ENCODE results near the gene KRTAP9-4.
"Not testable (repeated sequence)": the region's sequence is repeated elsewhere in the genome, so short reads cannot be mapped to it uniquely, and the experiment has no call there.

KRTAP9-4 gene

DNA sequence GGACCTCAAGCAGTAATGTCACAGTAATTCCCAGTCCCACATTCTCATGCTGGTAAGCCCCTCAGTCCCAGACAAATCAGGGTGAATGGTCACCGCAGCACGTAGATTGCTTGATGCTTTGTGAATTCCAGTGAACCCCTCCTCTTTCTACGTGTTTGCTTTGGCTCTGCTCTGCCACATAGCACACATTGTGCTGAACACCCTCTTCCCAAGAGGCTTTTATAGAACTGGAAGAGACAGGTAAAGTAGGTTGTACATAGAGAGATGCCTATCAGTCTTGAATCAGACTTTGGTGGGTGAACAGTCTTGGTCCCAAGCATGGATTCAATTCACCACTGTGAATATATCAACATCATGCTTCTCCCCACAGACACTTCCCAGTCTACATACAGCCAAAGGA is 15.1 kb downstream of the KRTAP9-4 start:
- DNase-seq (ENCODE audit: low spot score): no peak
- no peak for FAIRE-seq

DNA sequence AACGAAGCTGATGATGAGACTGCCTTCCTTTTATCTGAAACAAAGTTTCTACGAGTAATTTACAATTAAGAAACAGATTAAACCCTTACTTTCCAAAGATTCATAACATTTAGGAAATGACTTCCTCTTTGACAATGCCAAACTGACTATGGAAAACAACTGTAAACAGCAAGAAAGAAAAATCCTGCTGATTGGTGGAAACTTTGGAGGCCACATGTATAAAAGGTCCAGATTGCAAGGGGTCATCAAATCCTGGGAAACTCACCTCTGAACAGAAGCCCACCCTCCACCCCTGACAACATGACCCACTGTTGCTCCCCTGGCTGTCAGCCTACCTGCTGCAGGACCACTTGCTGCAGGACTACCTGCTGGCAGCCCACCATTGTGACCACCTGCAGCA is 15.6 kb downstream of the KRTAP9-4 start, which contains the start of gene KRTAP9-6:
TSS of gene KRTAP9-6 (plus strand) at position 301 of the 400 bp plus-strand sequence. CDS start at position 301, 0 bp downstream.
- DNase-seq (ENCODE audit: low spot score): no peak
- no peak for FAIRE-seq

DNA sequence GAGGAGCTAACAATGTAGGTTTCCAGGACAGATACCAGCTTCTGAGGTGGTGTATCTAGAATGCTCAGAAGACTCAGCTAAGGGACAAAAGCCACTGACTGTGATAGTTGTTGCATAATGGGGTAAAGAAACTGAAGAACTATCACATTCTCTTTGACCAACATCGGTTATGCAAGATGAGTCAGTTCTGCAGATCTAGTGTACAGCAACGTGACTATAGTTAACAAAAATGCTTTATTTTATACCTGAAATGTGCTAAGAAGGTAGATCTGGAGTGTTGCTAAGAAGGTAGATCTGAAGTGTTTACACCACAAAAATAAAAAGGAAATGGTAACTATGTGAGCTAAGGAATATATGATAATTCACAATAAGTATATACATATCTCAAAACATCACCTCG is 18.2 kb downstream of the KRTAP9-4 start:
- FAIRE-seq (no peak), DNase-seq (ENCODE audit: low spot score) (no peak)

DNA sequence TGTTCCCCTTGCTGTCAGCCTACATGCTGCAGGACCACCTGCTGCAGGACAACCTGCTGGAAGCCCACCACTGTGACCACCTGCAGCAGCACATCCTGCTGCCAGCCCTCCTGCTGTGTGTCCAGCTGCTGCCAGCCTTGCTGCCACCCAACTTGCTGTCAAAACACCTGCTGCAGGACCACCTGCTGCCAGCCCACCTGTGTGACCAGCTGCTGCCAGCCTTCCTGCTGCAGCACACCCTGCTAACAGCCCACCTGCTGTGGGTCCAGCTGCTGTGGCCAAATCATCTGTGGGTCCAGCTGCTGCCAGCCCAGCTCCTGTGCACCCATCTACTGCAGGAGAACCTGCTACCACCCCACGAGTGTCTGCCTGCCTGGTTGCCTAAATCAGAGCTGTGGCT is 21.8 kb downstream of the KRTAP9-4 start:
- not testable (repeated sequence) for DNase-seq (ENCODE audit: low spot score); FAIRE-seq

DNA sequence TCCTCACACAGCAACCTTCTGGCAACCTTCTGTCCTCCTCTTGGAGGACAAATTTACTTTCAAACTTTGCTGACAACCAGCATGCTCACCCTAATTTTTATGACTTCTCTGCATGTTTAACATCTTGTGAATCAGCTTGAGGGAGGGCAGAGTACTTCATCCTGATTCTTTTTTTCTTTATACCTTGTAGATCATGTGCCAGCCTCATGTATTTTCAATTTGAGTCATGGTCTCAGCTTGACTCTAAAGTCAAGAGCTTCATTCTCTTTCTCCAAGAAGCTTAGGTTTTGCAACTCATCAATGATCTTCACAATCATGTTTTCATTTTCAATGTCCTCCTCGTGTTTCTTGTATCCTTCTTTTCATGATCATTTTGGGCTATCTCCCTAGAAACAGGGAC is 22.4 kb downstream of the KRTAP9-4 start:
- DNase-seq (ENCODE audit: low spot score): no peak
- no peak for FAIRE-seq

DNA sequence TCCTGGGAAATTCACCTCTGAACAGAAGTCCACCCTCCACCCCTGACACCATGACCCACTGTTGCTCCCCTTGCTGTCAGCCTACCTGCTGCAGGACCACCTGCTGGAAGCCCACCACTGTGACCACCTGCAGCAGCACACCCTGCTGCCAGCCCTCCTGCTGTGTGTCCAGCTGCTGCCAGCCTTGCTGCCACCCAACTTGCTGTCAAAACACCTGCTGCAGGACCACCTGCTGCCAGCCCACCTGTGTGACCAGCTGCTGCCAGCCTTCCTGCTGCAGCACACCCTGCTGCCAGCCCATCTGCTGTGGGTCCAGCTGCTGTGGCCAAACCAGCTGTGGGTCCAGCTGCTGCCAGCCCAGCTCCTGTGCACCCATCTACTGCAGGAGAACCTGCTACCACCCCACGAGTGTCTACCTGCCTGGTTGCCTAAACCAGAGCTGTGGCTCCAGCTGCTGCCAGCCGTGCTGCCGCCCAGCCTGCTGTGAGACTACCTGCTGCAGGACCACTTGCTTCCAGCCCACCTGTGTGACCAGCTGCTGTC is 26.2 kb downstream of the KRTAP9-4 start, which contains the start of gene KRTAP9-7:
TSS of gene KRTAP9-7 (plus strand) at position 51 of the 543 bp plus-strand sequence. CDS start at position 51, 0 bp downstream.
- not testable (repeated sequence) for DNase-seq (ENCODE audit: low spot score); FAIRE-seq

DNA sequence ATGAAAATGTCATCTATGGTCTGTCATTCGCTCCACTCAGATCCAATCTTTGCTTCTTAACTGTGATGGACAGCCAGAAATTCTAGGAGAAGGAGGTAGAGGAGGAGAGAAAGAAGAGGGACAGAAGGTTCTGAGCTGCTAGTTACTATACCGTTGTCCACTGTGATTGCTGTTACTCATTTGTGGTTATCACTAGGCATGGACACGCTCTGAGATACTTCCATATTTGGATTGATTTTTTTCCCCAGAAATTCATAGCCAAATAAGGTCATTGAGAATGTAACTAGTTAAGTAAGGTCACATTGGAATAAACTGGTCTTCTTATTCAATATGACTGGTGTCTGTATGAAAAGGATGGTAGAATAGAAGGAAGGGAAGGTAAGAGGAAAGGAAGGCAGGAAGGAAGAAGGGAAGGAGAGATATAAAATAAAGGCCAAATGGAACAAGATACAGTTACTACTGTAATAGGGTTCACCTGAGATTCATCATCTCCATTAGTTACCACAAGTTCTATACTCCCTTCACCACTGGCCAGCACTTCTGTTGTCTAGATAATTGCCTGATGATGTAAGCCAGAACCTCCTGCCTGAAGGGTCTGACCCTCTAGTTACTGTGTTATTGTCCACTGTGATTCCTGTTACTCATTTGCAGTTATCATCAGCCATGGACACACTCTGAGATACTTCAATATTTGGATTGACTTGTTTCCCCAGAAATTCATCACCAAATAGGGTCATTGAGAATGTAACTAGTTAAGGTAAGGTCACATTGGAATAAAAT is 28.9 kb downstream of the KRTAP9-4 start:
- DNase-seq (ENCODE audit: low spot score): no peak
- no peak for FAIRE-seq

DNA sequence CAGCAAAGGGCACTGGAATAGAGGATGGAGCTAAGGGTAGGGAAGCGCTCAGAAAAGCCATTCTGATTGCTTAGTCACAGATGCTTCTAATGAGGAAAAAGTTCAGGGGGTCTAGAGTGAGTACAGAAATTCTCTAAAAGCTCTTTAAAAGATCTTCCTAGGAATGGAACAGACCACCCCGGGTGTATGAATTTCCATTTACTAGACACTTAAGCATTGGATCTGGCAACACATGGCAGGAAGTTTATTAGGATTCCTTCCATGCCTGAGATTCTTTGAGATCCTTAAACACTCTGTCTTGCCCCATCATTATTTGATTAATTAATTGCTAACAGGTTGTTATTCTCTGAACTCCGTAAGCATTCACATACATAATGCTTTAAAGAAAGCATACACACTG is 34.6 kb downstream of the KRTAP9-4 start:
- peak; percentile 8 for DNase-seq (ENCODE audit: low spot score)
- FAIRE-seq: no peak

DNA sequence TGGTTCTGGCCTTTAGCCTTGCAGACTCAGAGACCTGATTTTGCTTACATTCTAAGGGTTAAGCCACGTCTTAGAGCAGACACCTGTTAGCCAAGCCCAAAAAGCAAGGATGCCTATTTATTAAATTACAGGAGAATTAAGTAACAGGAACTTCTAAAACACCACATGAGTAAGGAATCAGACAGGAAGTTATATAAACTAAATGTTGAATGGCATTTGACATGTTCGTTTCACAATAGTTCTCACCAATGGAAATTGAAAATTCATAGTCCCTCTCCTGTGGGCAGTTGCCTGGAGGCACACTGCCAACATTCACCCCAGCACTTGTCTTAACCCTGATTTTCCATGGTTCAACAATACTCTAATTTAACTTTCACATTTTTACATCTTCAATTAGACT is 35.1 kb downstream of the KRTAP9-4 start:
- DNase-seq (ENCODE audit: low spot score): peak; percentile 6
- peak; percentile 9 for FAIRE-seq

DNA sequence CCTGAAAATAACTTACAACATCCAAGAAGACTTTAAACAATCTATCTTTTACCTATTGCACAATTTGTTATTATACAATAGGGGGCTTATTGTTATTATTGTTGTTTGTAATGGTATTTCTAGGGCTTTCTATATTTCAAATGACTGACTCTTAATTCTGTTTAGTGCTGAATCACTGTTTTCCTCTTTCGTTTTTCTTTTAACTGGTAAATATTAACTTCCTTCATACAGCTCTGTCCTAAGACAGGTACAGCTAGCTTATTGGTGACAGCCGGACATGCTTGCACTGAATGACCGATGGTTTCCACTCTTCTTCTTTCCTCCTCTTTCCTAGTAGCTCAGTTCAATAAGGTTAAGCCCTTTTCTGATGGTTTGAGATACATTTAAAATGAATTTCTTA is 37.6 kb downstream of the KRTAP9-4 start:
- no peak for FAIRE-seq
- no peak for DNase-seq (ENCODE audit: low spot score)

DNA sequence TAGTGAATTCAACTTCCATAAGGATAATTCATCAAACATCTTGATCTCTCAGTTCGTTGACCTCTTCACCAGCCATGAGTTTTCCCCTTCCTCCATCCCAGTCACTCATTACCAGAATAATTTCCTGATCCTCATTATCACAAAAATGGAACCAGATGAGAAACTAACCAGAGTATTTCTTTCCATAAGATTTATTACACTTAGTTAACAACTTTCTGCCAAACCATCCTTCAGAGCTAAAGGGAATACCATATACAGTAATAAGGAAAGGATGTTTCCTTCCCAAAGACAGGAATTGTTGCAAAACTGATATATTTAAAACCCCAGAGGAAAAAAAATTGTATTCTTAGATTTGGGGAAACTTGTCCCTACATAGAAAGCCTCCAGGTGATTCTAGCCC is 44.5 kb downstream of the KRTAP9-4 start:
- no peak for DNase-seq (ENCODE audit: low spot score)
- FAIRE-seq: no peak

DNA sequence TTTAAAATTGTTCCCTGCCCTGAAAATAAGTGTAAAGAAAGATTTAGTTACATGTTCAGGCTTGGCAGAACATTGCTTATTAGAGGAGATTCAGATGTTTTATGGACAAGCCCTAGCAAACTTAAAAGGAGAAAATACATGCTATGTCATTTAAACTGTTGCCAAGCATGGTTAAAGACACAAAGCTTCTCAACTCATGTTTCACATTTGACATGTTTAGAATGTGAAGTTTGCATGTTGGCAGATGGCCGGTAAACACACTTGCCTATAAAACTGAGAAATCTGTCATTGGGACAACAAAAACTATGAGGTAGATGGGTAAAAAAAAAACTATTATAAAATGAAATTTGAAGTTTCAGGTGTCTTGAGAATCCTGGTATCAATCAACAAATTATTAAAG is 47.4 kb downstream of the KRTAP9-4 start:
- FAIRE-seq (no peak), DNase-seq (ENCODE audit: low spot score) (no peak)

DNA sequence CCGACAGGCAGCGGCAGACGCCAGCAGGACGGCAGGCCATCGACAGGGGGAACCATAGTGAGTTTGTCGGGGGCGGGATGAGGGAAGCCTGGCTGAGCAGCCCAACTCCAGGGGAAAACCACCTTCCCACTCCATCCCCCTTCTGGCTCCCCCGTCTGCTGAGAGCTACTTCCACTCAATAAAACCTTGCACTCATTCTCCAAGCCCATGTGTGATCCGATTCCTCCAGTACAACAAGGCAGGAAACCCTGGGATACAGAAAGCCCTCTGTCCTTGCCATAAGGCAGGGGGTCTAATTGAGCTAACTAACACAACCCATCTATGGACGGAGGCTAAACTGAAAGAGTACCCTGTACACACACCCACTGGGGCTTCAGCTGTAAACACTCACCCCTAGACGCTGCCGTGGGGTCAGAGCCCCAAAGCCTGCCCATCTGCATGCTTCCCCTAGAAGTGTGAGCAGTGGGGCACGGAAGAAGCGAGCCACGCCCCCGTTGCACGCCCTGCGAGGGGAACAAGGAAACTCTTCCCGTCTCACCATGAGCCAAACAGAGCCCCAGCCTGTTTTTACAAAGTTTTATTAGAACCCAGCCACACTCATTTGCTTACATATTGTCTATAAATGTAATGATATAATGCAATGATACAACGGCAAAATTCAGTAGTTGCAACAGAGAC is 49.1 kb downstream of the KRTAP9-4 start:
- FAIRE-seq: no peak
- no peak for DNase-seq (ENCODE audit: low spot score)
